ENCODE results near the gene FOXS1. TPM values are rescaled to one million over a fixed set of nuclear protein-coding genes. Genes with fewer than 3 reads are reported as not detected.

Gene FOXS1
- total RNA-seq, 1 donor from 2014 or later = 26.0 TPM

- Mint-ChIP-seq H3K9me3 (ENCODE audit: unreplicated experiment) (peaks cover 2% of the 10 kb centered on the region), H3K36me3 (ENCODE audit: low read depth, unreplicated experiment) (peaks cover 2% of the 10 kb centered on the region), H3K27me3 (ENCODE audit: low read depth, unreplicated experiment) (peaks cover 43% of the 10 kb centered on the region), H3K4me1 (ENCODE audit: low read depth, unreplicated experiment) (no peaks in the 10 kb centered on the region), H3K4me3 (ENCODE audit: unreplicated experiment) (peak overlapping the region; percentile 76), H3K27ac (ENCODE audit: unreplicated experiment) (no peak overlapping the region)
- Histone ChIP-seq H4K20me1 (ENCODE audit: insufficient read depth, low read length) (no peaks in the 10 kb centered on the region), H2AFZ (ENCODE audit: low read depth, low read length) (peak overlapping the region; percentile 87), H3K4me2 (ENCODE audit: low read length) (peak overlapping the region; percentile 90), H3K4me1 (ENCODE audit: insufficient read depth, low read length) (peaks cover 7% of the 10 kb centered on the region), H3K9ac (ENCODE audit: low read length) (peak overlapping the region; percentile 42), H3K9me3 (ENCODE audit: insufficient read depth, low read depth, low read length) (no peaks in the 10 kb centered on the region), H3K79me2 (ENCODE audit: insufficient read depth, low read length) (no peaks in the 10 kb centered on the region), H3K4me3 (ENCODE audit: insufficient read depth, low read depth, low read length) (peak overlapping the region; percentile 54), H3K27ac (ENCODE audit: low read depth, low read length) (no peak overlapping the region), H3K27me3 (ENCODE audit: insufficient read depth, low read length) (peaks cover 47% of the 10 kb centered on the region), H3K36me3 (ENCODE audit: insufficient read depth, low read length) (no peaks in the 10 kb centered on the region)
- DNase-seq (ENCODE audit: low read depth) (no peak), FAIRE-seq (no peak)
- no peak for TF ChIP-seq CTCF (IDR thresholded peaks at IDR 0.05; ENCODE audit: insufficient read depth, low read depth, low read length)
- no peak for TF ChIP-seq EZH2 (IDR thresholded peaks at IDR 0.05; ENCODE audit: insufficient read depth, low read length)
Measured at GRCh38 chr20:31861135-31861384, 15.7 kb upstream of the FOXS1 start.

- peaks cover 50% of the 10 kb centered on the region for H3K27me3 ChIP-seq (ENCODE audit: insufficient read depth, low read length)
- FAIRE-seq = no peak
- Mint-ChIP-seq H3K4me1 (ENCODE audit: low read depth, unreplicated experiment) (no peaks in the 10 kb centered on the region), H3K27me3 (ENCODE audit: low read depth, unreplicated experiment) (peaks cover 43% of the 10 kb centered on the region), H3K9me3 (ENCODE audit: unreplicated experiment) (peaks cover 2% of the 10 kb centered on the region), H3K36me3 (ENCODE audit: low read depth, unreplicated experiment) (peaks cover 2% of the 10 kb centered on the region), H3K4me3 (ENCODE audit: unreplicated experiment) (peak overlapping the region; percentile 76), H3K27ac (ENCODE audit: unreplicated experiment) (no peak overlapping the region)
- peak overlapping the region; percentile 54 for H3K4me3 ChIP-seq (ENCODE audit: insufficient read depth, low read depth, low read length)
- no peaks in the 10 kb centered on the region for H3K9me3 ChIP-seq (ENCODE audit: insufficient read depth, low read depth, low read length)
- peaks cover 7% of the 10 kb centered on the region for H3K4me1 ChIP-seq (ENCODE audit: insufficient read depth, low read length)
- H3K27ac ChIP-seq (ENCODE audit: low read depth, low read length) = no peak overlapping the region
- H3K36me3 ChIP-seq (ENCODE audit: insufficient read depth, low read length) = no peaks in the 10 kb centered on the region
- TF ChIP-seq EZH2 (IDR thresholded peaks at IDR 0.05; ENCODE audit: insufficient read depth, low read length) (peak; percentile 18), CTCF (IDR thresholded peaks at IDR 0.05; ENCODE audit: insufficient read depth, low read depth, low read length) (no peak)
- no peak for DNase-seq (ENCODE audit: low read depth)
- no peak overlapping the region for H2AFZ ChIP-seq (ENCODE audit: low read depth, low read length)
- peak overlapping the region; percentile 42 for H3K9ac ChIP-seq (ENCODE audit: low read length)
- H3K4me2 ChIP-seq (ENCODE audit: low read length) = peak overlapping the region; percentile 90
- H4K20me1 ChIP-seq (ENCODE audit: insufficient read depth, low read length) = no peaks in the 10 kb centered on the region
- H3K79me2 ChIP-seq (ENCODE audit: insufficient read depth, low read length) = no peaks in the 10 kb centered on the region
Measured at GRCh38 chr20:31860390-31861134, 15.2 kb upstream of the FOXS1 start.

GRCh38 chr20:31859998-31860380 is 14.6 kb upstream of the FOXS1 start:
- Mint-ChIP-seq H3K27ac (ENCODE audit: unreplicated experiment) (no peak overlapping the region), H3K36me3 (ENCODE audit: low read depth, unreplicated experiment) (peaks cover 2% of the 10 kb centered on the region), H3K4me1 (ENCODE audit: low read depth, unreplicated experiment) (no peaks in the 10 kb centered on the region), H3K4me3 (ENCODE audit: unreplicated experiment) (peak overlapping the region; percentile 43), H3K27me3 (ENCODE audit: low read depth, unreplicated experiment) (peaks cover 41% of the 10 kb centered on the region), H3K9me3 (ENCODE audit: unreplicated experiment) (peaks cover 2% of the 10 kb centered on the region)
- TF ChIP-seq CTCF (IDR thresholded peaks at IDR 0.05; ENCODE audit: insufficient read depth, low read depth, low read length) (no peak), EZH2 (IDR thresholded peaks at IDR 0.05; ENCODE audit: insufficient read depth, low read length) (no peak)
- H3K36me3 ChIP-seq (ENCODE audit: insufficient read depth, low read length) = no peaks in the 10 kb centered on the region
- no peaks in the 10 kb centered on the region for H3K79me2 ChIP-seq (ENCODE audit: insufficient read depth, low read length)
- no peak overlapping the region for H3K27ac ChIP-seq (ENCODE audit: low read depth, low read length)
- H3K9ac ChIP-seq (ENCODE audit: low read length) = no peak overlapping the region
- DNase-seq (ENCODE audit: low read depth) = no peak
- H3K4me2 ChIP-seq (ENCODE audit: low read length) = no peak overlapping the region
- no peak overlapping the region for H2AFZ ChIP-seq (ENCODE audit: low read depth, low read length)
- FAIRE-seq = no peak
- H3K4me3 ChIP-seq (ENCODE audit: insufficient read depth, low read depth, low read length) = no peak overlapping the region
- H3K9me3 ChIP-seq (ENCODE audit: insufficient read depth, low read depth, low read length) = no peaks in the 10 kb centered on the region
- no peaks in the 10 kb centered on the region for H4K20me1 ChIP-seq (ENCODE audit: insufficient read depth, low read length)
- peaks cover 7% of the 10 kb centered on the region for H3K4me1 ChIP-seq (ENCODE audit: insufficient read depth, low read length)
- H3K27me3 ChIP-seq (ENCODE audit: insufficient read depth, low read length) = peaks cover 56% of the 10 kb centered on the region
